GM18502 (cell line): ENCODE measurements around the gene AGFG1.

Experiments used
- ATAC-seq: cut with Tn5 transposase; IDR thresholded peaks from one replicate; pipeline ENCODE4 v1.9.1; 2021; ENCODE audit warnings: mild to moderate bottlenecking; ENCODE audit not compliant: unreplicated experiment, poor library complexity

AGFG1 gene

GRCh38 chr2:227471924-227472264 lies at the start of gene AGFG1:
TSS of gene AGFG1 (plus strand) at chr2:227472156. CDS start at chr2:227472422, 266 bp downstream.
- peak; percentile 88 for ATAC-seq

GRCh38 chr2:227423656-227424499 lies 48.1 kb upstream of the AGFG1 start:
- no peak for ATAC-seq

DNA sequence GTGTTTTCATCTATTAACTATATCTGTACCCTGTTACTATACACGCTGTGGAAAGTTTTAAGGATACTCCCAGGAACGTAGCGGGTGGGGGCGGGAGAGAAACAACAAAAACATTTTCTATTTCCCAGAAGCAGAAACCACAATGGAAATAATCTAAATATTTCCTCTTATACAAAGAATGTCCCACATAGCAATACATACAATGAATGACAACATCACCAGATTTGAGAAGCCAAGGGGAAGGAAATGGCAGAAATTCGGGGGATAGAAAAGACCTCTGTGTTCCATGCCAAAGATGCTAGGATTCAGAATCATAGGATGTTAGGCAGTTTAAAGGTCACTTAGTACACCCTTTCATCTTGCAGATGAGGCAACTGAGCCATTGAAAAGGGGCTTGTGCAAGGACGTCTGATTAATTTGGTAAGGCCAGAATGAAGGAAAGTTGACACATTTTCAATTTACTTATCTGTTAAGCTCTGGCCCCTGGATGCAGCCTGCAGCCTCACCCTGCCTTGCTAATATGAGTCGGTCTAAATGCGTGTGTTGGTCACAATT lies 43.1 kb upstream of the AGFG1 start:
- no peak for ATAC-seq

GRCh38 chr2:227430639-227431038 lies 41.3 kb upstream of the AGFG1 start:
- no peak for ATAC-seq

DNA sequence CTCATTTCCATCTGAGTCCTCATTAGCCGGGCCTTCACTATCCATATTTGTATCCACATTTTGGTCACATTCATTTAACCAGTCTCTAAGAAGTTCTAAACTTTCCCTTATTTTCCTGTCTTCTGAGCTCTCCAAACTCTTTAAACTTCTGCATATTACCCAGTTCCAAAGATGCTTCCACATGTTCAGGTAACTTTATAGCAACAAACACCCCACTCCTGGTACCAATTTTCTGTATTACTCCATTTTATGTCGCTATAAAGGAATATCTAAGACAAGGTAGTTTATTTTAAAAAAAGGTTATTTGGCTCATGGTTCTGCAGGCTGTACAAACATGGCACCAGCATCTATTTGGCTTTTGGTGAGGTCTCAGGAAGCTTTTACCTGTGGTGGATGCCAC lies 38.8 kb upstream of the AGFG1 start:
- no peak for ATAC-seq

GRCh38 chr2:227436436-227437174 lies 35.4 kb upstream of the AGFG1 start:
- ATAC-seq: no peak

DNA sequence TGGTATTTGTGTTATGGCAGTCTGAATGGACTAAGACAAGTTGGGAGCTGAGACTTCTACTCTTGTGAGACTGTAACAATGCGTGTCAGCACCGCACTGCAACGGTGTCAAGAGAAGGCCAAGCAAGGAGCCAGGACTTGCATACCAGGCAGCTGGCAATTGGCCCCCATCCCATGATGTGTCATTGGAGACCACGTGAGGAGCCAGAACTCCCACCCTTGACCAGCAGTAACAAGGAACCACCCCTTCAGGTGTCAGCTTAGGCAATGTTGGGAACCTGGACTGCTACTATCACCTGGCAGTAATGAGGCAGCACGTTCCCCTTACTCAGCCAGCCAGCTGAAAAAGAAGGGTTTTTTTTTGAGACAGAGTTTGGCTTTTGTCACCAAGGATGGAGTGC lies 32.7 kb upstream of the AGFG1 start:
- ATAC-seq: no peak

DNA sequence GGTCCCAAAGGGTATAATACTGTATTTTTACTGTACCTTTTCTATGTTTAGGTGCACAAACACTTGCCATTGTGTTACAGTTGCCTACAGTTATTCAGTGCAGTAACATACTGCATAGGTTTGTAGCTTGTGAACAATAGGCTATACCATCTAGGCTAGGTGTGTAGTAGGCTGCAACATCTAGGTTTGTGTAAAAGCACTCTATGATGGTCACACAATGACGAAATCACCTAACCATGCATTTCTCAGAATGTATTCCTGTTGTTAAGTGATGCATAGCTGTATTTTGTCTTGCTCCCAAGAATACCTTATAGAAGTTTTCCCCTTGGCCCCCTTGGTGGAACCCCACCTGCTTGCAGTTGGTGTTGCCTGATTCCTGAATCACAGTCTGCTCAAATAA lies 29.3 kb upstream of the AGFG1 start:
- no peak for ATAC-seq

GRCh38 chr2:227443889-227444568 lies 27.9 kb upstream of the AGFG1 start:
- ATAC-seq: no peak

DNA sequence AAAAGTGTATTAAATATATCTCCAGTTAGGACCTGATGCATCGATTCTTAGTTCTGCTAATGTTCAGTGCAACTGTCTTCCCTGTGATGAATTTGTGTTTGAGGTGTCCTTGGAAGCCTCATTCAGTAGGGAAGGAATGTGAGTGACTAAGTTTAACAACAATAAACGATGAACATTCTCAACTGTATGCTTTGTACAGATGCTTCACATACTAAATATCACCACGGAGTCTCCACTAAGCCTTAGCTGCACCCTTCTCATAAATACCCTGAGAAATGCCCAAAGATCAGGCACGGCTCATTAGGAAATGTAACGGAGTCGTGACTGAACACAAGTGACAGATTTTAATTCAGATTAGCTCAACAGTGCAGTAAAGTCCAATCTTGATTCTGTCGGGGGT lies 24.4 kb upstream of the AGFG1 start:
- no peak for ATAC-seq

GRCh38 chr2:227450311-227450841 lies 21.6 kb upstream of the AGFG1 start:
- no peak for ATAC-seq

GRCh38 chr2:227450926-227451654 lies 20.9 kb upstream of the AGFG1 start:
- ATAC-seq: no peak

DNA sequence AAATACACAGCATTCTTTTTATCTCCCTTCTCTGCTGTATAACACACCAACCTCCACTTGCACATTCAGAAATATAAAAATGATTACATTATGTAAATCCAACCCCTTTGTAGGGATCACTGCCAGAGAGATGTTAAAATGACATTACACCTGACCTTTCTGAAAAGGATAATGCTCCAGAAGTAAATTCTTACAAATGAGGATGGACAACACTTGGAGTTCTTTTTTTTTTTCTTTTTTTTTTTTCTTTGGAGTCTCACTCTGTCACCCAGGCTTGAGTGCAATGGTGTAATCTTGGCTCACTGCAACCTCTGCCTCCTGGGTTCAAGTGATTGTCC lies 20.3 kb upstream of the AGFG1 start:
- ATAC-seq: no peak

DNA sequence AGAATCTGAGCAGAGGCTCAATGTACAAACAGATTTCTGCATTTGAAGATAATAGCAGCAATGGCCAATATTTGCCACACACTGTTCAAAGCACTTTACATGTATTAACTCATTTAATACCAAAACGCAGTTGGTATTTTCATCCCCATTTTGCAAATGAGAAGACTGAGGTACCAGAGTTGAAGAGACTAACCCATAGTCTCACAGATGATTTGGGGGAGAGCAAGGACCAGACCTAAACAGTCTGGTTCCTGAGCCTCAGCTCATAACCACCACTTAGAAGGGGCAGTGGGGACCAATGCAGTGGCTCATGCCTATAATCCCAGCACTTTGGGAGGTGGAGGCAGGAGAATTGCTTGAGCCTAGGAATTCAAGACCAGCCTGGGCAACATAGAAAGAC lies 18.1 kb upstream of the AGFG1 start:
- no peak for ATAC-seq

- no peak for ATAC-seq
Measured at GRCh38 chr2:227454323-227454860, 17.6 kb upstream of the AGFG1 start.

DNA sequence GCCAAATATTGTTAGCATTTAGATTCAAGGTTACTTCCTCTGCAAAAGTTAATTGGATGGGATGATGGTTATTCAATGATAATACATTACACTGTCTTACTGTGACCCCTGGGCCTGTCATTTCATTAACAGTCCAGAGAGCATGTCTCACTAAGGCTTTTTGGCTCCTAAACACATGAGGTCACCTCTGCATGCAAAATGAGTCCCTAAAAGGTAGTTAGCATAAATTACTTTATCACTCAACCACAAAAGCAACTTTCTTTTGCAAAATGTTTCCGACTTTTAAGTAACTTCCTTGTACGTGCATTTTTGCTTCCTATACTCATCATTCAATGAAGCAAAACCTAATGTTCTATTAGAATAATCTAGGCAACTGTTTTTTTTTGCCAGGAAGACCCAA lies 16.8 kb upstream of the AGFG1 start:
- ATAC-seq: no peak

DNA sequence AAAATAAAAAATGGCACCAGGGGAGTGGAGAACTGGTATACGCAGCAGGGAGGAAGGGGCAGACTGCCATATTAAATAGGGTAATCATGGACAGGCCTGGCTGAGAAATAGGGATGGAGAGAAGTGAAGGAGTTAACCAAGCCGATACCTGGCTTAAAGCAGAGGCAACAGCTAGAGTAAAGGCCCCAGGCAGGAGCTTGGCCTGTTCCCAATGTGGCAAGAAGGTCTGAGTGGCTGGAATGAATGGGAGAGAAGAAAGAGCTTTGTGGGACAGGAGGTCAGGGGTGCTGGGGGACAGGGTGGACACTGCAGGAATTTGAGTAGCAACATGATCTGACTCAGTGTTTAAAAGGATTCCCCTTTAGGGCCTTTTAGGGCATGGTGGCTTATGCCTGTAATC lies 15.9 kb upstream of the AGFG1 start:
- ATAC-seq: no peak

- no peak for ATAC-seq
Measured at GRCh38 chr2:227456772-227457171, 15.2 kb upstream of the AGFG1 start.

- peak; percentile 38 for ATAC-seq
Measured at GRCh38 chr2:227460070-227460485, 11.9 kb upstream of the AGFG1 start.

GRCh38 chr2:227460833-227461232 lies 11.1 kb upstream of the AGFG1 start:
- no peak for ATAC-seq
